Measurements from ENCODE around the gene SHISA5.

Gene SHISA5

DNA sequence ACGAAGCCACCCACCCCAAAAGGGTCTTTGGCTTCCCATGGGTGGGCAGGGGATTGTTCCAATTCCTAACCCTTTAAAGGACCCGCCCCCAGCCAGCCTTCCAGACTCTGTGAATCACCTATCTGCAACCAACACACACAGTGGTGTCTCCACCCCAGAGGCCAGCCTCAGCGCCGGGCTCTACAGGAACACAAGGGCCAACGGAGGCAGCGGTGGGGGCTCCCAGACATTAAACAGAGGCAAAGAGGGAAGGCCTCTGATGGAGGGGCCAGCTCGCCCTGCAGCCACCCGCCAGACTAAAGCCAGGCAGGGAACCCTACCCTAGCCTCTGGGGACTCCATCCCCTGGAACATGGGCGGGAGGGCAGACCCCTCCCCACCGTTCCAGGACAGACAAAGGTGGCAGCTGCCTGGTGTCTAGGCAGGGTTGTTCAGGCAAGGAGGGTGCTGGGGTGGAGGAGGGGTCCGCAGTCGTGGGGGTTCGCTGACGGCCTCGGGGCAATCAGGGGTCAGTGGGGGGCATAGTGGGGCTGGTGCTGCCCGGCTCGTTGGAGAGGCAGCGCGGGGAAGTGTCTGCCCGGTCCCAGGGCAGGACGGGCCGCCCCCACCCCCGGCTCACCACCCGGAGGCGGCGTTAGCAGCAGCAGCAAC is 448 bp downstream of the SHISA5 start:
- DNase-seq (ENCODE audit: low spot score) = peak; percentile 44
- TF ChIP-seq, protein P1, sequence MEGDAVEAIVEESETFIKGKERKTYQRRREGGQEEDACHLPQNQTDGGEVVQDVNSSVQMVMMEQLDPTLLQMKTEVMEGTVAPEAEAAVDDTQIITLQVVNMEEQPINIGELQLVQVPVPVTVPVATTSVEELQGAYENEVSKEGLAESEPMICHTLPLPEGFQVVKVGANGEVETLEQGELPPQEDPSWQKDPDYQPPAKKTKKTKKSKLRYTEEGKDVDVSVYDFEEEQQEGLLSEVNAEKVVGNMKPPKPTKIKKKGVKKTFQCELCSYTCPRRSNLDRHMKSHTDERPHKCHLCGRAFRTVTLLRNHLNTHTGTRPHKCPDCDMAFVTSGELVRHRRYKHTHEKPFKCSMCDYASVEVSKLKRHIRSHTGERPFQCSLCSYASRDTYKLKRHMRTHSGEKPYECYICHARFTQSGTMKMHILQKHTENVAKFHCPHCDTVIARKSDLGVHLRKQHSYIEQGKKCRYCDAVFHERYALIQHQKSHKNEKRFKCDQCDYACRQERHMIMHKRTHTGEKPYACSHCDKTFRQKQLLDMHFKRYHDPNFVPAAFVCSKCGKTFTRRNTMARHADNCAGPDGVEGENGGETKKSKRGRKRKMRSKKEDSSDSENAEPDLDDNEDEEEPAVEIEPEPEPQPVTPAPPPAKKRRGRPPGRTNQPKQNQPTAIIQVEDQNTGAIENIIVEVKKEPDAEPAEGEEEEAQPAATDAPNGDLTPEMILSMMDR (IDR thresholded peaks at IDR 0.05; ENCODE audit: extremely low read depth, missing control alignments) = no peak

DNA sequence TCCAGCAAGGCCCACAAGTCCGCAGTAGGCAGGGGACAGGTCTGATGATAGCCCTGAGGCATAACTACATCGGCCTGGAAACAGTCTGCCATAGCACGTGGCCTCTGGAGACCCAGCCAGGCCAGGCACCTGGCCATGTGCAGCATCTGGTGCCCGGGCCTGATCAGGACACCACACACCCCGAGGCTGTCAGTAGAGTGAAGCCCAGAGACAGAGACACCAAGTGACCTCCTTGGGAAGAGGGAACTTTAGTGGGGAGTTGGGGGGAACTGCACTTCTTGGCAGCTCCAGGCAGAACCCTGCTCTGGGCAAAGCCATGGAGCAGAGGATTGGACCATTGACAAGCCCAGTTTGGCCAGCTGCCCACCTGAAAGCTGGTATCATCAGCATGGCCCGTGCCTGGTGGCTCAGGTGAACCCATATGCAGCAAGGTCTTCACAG is 1.2 kb downstream of the SHISA5 start:
- TF ChIP-seq, protein P1 (IDR thresholded peaks at IDR 0.05; ENCODE audit: extremely low read depth, missing control alignments) = no peak
- DNase-seq (ENCODE audit: low spot score) = no peak

DNA sequence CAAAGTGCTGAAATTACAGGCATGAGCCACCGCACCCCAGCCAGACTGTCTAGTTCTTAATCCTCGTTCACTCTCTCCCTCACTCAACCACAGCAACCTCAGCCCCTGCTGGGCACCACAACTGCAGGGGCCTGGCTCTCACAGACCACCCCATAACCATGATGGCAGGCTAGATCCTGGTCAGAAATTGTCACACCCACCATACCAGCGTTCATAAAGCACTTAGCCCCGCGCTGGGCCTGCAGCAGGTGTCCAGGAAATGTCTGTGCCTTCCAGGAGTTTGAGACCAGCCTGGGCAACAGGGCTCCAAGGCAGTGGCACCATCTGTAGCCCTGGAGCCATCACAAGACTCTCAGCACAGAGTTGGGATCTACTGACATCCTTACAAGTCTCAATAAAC is 1.9 kb downstream of the SHISA5 start:
- TF ChIP-seq, protein P1 (IDR thresholded peaks at IDR 0.05; ENCODE audit: extremely low read depth, missing control alignments) = no peak
- DNase-seq (ENCODE audit: low spot score) = no peak

DNA sequence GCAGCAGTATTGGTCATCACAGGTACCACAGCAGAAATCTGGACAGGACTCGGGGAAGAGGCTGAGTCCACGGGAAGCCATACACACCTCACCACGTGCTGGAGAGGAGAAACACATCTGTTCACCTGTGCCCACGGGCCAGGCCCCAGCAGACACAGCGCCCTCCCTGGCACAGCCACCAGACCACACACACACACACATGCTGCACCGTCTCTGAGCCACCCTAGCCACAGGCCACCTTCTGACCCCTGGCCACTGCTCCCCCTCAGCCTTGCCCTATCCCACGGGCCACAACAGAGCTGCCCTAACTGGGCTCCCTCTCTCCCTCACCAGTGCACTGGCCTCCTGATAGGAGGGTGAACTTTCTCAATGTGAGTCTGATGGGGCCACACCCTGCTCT is 2.8 kb downstream of the SHISA5 start:
- TF ChIP-seq, protein P1 (IDR thresholded peaks at IDR 0.05; ENCODE audit: extremely low read depth, missing control alignments) = no peak
- DNase-seq (ENCODE audit: low spot score) = no peak

DNA sequence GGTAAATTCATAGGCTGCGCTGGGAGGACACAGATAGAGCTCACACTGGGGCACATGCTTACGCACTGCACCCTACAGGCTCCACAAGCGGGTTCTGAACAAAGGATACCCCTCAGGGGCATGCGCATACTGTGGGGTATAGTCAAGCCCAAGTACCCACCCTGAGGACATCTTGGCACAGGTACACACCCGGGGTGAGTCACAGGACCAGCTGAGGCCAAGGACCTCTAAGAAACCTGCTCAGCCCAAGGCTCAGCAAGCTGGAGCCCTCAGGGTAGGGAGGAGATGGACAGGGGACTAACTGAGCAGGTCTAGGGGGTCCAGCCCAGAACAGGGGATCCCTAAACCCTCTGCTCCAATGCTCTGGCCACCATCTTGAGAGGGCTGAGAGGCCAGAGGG is 3.3 kb downstream of the SHISA5 start:
- DNase-seq (ENCODE audit: low spot score) = no peak

DNA sequence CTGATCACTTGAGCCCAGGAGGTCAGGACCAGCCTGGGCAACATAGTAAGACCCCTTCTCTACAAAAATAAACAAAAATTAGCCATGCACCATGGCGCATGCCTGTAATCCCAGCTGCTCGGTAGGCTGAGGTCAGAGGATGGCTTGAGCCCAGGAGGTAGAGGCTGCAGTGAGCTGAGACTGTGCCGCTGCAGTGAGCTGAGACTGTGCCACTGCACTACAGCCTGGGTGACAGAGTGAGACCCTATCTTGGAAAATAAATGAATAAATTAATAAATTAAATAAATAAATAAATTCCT is 10.8 kb downstream of the SHISA5 start:
- TF ChIP-seq, protein P1 (IDR thresholded peaks at IDR 0.05; ENCODE audit: extremely low read depth, missing control alignments) = no peak
- no peak for DNase-seq (ENCODE audit: low spot score)

More for the DNA sequence above, 3.3 kb downstream of the SHISA5 start:
- TF ChIP-seq, protein P1 (IDR thresholded peaks at IDR 0.05; ENCODE audit: extremely low read depth, missing control alignments) = no peak

DNA sequence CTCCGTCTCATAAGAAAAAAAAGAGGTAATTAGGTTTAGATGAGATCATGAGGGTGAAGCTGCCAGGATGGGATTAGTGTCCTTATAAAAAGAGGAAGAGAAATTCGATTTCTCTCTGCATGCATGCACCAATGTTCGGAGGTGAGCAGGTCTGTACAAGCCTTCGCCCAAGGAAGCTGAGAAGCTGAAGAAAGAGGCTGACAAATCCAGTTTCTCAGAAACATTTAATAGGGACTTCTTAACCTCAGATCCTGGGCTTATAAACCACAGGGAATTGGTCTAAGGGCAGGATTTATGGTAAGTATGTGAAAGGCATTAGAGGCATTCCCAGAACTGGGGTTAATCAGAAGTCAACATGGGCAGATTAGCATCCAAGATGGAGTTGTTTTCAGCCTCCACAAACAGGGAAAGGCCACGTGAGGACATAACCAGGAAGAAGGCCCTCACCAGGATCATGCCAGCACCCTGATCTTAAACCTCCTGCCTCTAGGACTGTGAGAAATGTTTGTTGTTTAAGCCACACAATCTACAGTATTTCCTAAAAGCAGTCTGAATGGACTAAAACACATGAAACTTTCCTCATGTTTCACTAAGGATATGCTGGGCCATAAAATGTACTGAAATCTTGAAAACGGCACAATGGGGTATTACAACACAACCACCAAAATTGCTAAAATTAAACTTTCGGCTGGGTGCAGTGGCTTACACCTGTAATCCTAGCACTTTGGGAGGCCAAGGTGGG is 11.3 kb downstream of the SHISA5 start:
- DNase-seq (ENCODE audit: low spot score) = no peak
- TF ChIP-seq, protein P1 (IDR thresholded peaks at IDR 0.05; ENCODE audit: extremely low read depth, missing control alignments) = no peak
